Keratinocyte (primary cell): ENCODE data around the gene OR13J1. TPM values are rescaled to one million over a fixed set of nuclear protein-coding genes. Genes with fewer than 3 reads are reported as not detected.

Source experiments
- DNase-seq: peaks from one replicate; pipeline ENCODE4 v3.0.0-alpha.2; 2011; ENCODE audit warnings: low read depth, missing footprints, low spot score
- FAIRE-seq: peaks from 2 replicates; lab custom pipeline; 2011; peaks lifted over from hg19 to GRCh38; lab: Jason Lieb, UNC
- H2AFZ ChIP-seq: 2 replicates; pipeline ENCODE4 v1.6.0; 2012; ENCODE audit warnings: low read length, control low read depth, inconsistent platforms; ENCODE audit not compliant: control insufficient read depth
- H3K27ac ChIP-seq: 2 replicates; pipeline ENCODE4 v1.5.1; 2011; ENCODE audit warnings: low read length; ENCODE audit not compliant: control insufficient read depth, insufficient read depth
- H3K27me3 ChIP-seq: 3 replicates; pipeline ENCODE4 v1.6.0; 2011; ENCODE audit warnings: low read length; ENCODE audit not compliant: control insufficient read depth, insufficient read depth; ENCODE audit errors: extremely low read depth
- H3K36me3 ChIP-seq, 2 experiments: 2 replicates in 1 of 2; 3 replicates in 1 of 2; pipeline ENCODE4 v1.5.1; 2011; ENCODE audit warnings: low read length in 2 of 2, mild to moderate bottlenecking in 1 of 2; ENCODE audit not compliant: control insufficient read depth in 2 of 2, insufficient read depth in 2 of 2; ENCODE audit errors: extremely low read depth in 1 of 2
- H3K4me1 ChIP-seq: 3 replicates; pipeline ENCODE4 v1.5.1; 2011; ENCODE audit warnings: low read length; ENCODE audit not compliant: control insufficient read depth, insufficient read depth; ENCODE audit errors: extremely low read depth
- H3K4me2 ChIP-seq: 3 replicates; pipeline ENCODE4 v1.6.0; 2011; ENCODE audit warnings: low read depth, low read length; ENCODE audit not compliant: control insufficient read depth, insufficient read depth; ENCODE audit errors: extremely low read depth
- H3K4me3 ChIP-seq, 3 experiments: fragments of 200-600 bp in 1 of 3; sonication (generic) in 1 of 3; 2 replicates in 2 of 3; 3 replicates in 1 of 3; pipeline ENCODE4 v1.5.1; 2011 to 2016; ENCODE audit warnings: low read length in 3 of 3, mild to moderate bottlenecking in 3 of 3, control low read depth in 2 of 3, inconsistent platforms in 1 of 3, low read depth in 1 of 3, mixed read lengths in 1 of 3, mixed run types in 1 of 3, moderate library complexity in 1 of 3; ENCODE audit not compliant: control insufficient read depth in 2 of 3, insufficient read depth in 2 of 3; ENCODE audit errors: extremely low read depth in 1 of 3
- H3K79me2 ChIP-seq: 2 replicates; pipeline ENCODE4 v1.6.0; 2012; ENCODE audit warnings: low read length; ENCODE audit not compliant: control insufficient read depth, insufficient read depth
- H3K9ac ChIP-seq: 3 replicates; pipeline ENCODE4 v1.6.0; 2011; ENCODE audit warnings: low read length; ENCODE audit not compliant: control insufficient read depth, insufficient read depth; ENCODE audit errors: extremely low read depth
- H3K9me1 ChIP-seq: 3 replicates; pipeline ENCODE4 v1.6.0; 2011; ENCODE audit warnings: low read length; ENCODE audit not compliant: control insufficient read depth, insufficient read depth; ENCODE audit errors: extremely low read depth
- H3K9me3 ChIP-seq: 2 replicates; pipeline ENCODE4 v1.5.1; 2012; ENCODE audit warnings: low read depth, low read length; ENCODE audit not compliant: control insufficient read depth
- H4K20me1 ChIP-seq: 3 replicates; pipeline ENCODE4 v1.6.0; 2011; ENCODE audit warnings: low read length; ENCODE audit not compliant: control insufficient read depth, insufficient read depth; ENCODE audit errors: extremely low read depth
- CTCF ChIP-seq, 3 experiments: IDR thresholded peaks in 1 of 3; conservative IDR thresholded peaks in 1 of 3; optimal IDR thresholded peaks in 1 of 3; 2 replicates in 2 of 3; 3 replicates in 1 of 3; pipeline versions ENCODE3 to v1.5.1; 2011; ENCODE audit warnings: low read length in 3 of 3, mild to moderate bottlenecking in 3 of 3, moderate library complexity in 2 of 3, control low read depth in 1 of 3, inconsistent platforms in 1 of 3; ENCODE audit not compliant: insufficient read depth in 2 of 3; ENCODE audit errors: extremely low read depth in 1 of 3
- EZH2 ChIP-seq: IDR thresholded peaks from one replicate; pipeline ENCODE4 v1.6.1; 2012; ENCODE audit warnings: inconsistent platforms, mild to moderate bottlenecking, low read length, moderate library complexity
- dilution Hi-C: fragments of 300-500 bp; cut with MboI; formaldehyde crosslinking; loops from one replicate; pipeline ENCODE4 v1.7.0; 2020; ENCODE audit warnings: low sequenced_read_pairs; ENCODE audit not compliant: extremely low pct_ligation_motif_present
- polyA plus RNA-seq, 5 experiments: library from polyadenylated mRNA; depleted of rRNA in 3 of 5; stranded (reverse) in 3 of 5; stranded (forward) in 1 of 5; unstranded in 1 of 5; fragments of >200 nt; gene quantifications; 1 replicate in 1 of 5; 2 replicates in 3 of 5; 3 replicates in 1 of 5; pipeline versions ENCODE4 v1.2.1 to v1.2.3, GENCODE V29; 2011 to 2012; ENCODE audit warnings: missing spikeins in 2 of 5, low read depth in 1 of 5, low replicate concordance in 1 of 5

The OR13J1 gene
- polyA plus RNA-seq, 1 donor (not counting 4 experiments of a cell fraction or from before 2014, with no cell fraction given), result not detected

- dilution Hi-C loops, result no loop called here
- H2AFZ ChIP-seq, result no peak within 1 kb of the TSS
- FAIRE-seq (peak; percentile 92), DNase-seq (peak; percentile 84)
- H3K4me3 ChIP-seq, result no peak within 1 kb of the TSS
- H3K4me2 ChIP-seq, result peak within 1 kb of the TSS; percentile 31
- TF ChIP-seq CTCF (optimal IDR thresholded peaks at IDR 0.05 in 1 of 3, IDR thresholded peaks at IDR 0.05 in 1 of 3, conservative IDR thresholded peaks at IDR 0.05 in 1 of 3; ENCODE audit: extremely low read depth in 1 of 3, insufficient read depth in 2 of 3, low read length in 3 of 3), result no peak
- TF ChIP-seq EZH2, result no peak
- H3K27ac ChIP-seq, result no peak within 1 kb of the TSS
- no peaks in the 10 kb centered on the region for H4K20me1 ChIP-seq
- no peaks in the 10 kb centered on the region for H3K27me3 ChIP-seq
- H3K9me1 ChIP-seq, result no peaks in the 10 kb centered on the region
- H3K9ac ChIP-seq, result no peak within 1 kb of the TSS
- no peaks in the 10 kb centered on the region for H3K9me3 ChIP-seq
- H3K4me1 ChIP-seq, result peaks cover 36% of the 10 kb centered on the region
- H3K79me2 ChIP-seq, result no peaks in the 10 kb centered on the region
- no peaks in the 10 kb centered on the region for H3K36me3 ChIP-seq
These were observed 35.9 kb upstream of the OR13J1 start, which contains the start of gene HRCT1 for GRCh38 chr9:35905912-35906679. Gene HRCT1, plus strand, starts transcription at chr9:35906202. Its CDS starts 86 bp downstream, at chr9:35906288.

- no peak overlapping the region for H3K9ac ChIP-seq
- no peaks in the 10 kb centered on the region for H3K36me3 ChIP-seq
- no peaks in the 10 kb centered on the region for H3K27me3 ChIP-seq
- H3K4me1 ChIP-seq, result peaks cover 36% of the 10 kb centered on the region
- no peaks in the 10 kb centered on the region for H4K20me1 ChIP-seq
- TF ChIP-seq EZH2, result no peak
- no peak for TF ChIP-seq CTCF (optimal IDR thresholded peaks at IDR 0.05 in 1 of 3, IDR thresholded peaks at IDR 0.05 in 1 of 3, conservative IDR thresholded peaks at IDR 0.05 in 1 of 3; ENCODE audit: extremely low read depth in 1 of 3, insufficient read depth in 2 of 3, low read length in 3 of 3)
- H3K9me3 ChIP-seq, result no peaks in the 10 kb centered on the region
- no peak overlapping the region for H3K27ac ChIP-seq
- H3K79me2 ChIP-seq, result no peaks in the 10 kb centered on the region
- peak overlapping the region; percentile 0 for H3K4me2 ChIP-seq
- FAIRE-seq, result no peak
- no peaks in the 10 kb centered on the region for H3K9me1 ChIP-seq
- H3K4me3 ChIP-seq, result no peak overlapping the region
- DNase-seq, result no peak
- H2AFZ ChIP-seq, result no peak overlapping the region
- dilution Hi-C loops, result no loop called here
These were observed 35.0 kb upstream of the OR13J1 start for GRCh38 chr9:35905051-35905781.
